Measurements from ENCODE around the gene DOP1A. TPM values are rescaled to one million over a fixed set of nuclear protein-coding genes. Genes with fewer than 3 reads are reported as not detected.
A peak's percentile ranks its signal among the peaks of the same experiment; 100 is the strongest.

The DOP1A gene
- total RNA-seq, 1 donor from 2014 or later = 19.0 TPM

DNA sequence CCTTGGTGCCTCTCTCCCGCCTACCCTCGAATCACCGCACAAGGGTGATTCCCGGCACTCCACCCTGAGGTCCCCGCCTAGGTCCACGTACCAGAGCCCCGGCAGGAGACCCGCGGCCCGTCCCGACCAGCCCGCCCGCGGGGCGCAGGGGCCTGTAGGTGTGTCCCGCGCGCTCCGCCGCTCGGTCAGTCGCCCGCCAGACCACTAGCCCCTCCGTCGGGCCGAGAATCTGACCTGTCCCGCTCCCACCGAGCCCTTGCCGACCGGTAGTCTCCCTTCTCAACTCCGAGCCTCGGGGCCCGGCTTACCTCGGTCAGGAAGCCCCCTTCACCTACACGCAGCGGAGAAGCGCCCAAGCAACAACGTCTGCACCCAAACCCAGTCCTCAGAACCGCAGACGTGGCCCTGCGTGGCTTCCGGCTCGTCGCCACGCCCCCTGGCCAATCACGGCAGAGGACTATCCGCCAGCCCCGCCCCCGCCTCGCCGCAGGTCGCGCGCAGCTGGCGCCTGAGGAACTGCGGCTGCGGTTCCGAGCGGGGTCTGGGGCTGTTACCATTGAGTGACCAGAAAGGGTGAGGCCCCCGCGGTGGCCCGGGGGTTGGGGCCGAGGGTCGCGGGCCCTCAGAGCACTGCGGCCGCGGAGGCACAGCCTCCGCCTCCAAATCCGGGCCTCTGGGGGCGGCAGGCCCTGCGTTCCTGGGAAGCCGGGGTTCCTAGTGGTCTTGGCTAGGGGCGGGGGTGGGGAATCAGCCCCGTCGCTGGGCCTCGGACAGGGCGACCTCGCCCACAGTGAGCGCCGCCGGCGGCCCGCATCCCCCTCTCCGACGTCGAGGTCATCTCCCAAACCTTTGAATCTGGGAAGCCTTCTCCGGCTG lies 125.6 kb downstream of the DOP1A start, which contains the start of the genes PGM3 and RWDD2A:
Gene PGM3 (minus strand): TSS at position 395 of the 876 bp plus-strand sequence. CDS start 2,253 bp downstream, outside the sequence.
Gene RWDD2A (plus strand): TSS at position 487 of the 876 bp plus-strand sequence. CDS start 1,095 bp downstream, outside the sequence.
- Mint-ChIP-seq H3K4me1 (ENCODE audit: low read depth) (peaks cover 68% of the 10 kb centered on the region), H3K9me3 (ENCODE audit: low read depth) (no peaks in the 10 kb centered on the region), H3K36me3 (ENCODE audit: low read depth) (peaks cover 22% of the 10 kb centered on the region), H3K4me3 (ENCODE audit: unreplicated experiment) (peak within 1 kb of the TSS; percentile 98), H3K27me3 (ENCODE audit: low read depth) (no peaks in the 10 kb centered on the region), H3K27ac (ENCODE audit: unreplicated experiment) (peak within 1 kb of the TSS; percentile 99)
- peak; percentile 94 for DNase-seq (ENCODE audit: low spot score)
- TF ChIP-seq CTCF (IDR thresholded peaks at IDR 0.05) = no peak

DNA sequence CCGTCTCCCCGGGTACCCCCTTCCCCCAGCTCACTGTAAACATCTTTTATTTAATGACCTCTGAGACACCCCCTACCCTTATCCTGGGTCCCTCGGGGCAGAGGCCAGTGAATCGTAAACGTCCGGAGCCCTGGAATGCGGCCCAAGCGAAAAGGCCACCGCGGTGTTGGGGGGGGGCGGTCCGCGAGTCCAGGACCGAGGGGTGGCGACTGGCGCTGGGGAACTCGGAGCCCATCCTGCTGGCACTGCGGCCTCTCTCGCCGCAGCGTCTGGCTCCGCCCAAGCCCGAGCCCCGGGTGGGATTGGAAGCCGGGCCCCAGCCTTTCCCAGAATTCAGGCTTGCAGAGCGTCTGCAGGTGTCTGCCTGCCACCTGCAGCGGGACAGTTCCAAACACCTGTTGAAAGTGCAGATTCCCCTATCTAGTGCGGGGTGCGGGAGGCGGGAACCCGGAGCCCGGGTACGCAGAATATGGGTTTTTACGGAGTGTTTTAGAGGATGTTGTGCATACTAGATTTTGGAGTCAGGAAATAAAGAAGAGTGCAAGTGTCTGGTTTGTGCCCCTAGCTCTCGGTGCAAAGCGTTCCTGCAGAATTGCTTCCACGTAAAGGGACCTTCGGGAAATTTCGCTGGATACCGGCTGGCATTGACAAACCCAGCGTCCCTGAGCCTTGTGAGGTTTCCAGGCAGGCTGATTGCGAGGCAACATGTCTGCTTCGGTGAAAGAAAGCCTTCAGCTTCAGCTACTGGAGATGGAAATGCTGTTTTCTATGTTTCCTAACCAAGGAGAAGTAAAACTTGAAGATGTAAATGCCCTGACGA lies 126.5 kb downstream of the DOP1A start:
- Mint-ChIP-seq H3K4me3 (ENCODE audit: unreplicated experiment) (peak overlapping the region; percentile 98), H3K27ac (ENCODE audit: unreplicated experiment) (peak overlapping the region; percentile 66)
- no peak for DNase-seq (ENCODE audit: low spot score)

DNA sequence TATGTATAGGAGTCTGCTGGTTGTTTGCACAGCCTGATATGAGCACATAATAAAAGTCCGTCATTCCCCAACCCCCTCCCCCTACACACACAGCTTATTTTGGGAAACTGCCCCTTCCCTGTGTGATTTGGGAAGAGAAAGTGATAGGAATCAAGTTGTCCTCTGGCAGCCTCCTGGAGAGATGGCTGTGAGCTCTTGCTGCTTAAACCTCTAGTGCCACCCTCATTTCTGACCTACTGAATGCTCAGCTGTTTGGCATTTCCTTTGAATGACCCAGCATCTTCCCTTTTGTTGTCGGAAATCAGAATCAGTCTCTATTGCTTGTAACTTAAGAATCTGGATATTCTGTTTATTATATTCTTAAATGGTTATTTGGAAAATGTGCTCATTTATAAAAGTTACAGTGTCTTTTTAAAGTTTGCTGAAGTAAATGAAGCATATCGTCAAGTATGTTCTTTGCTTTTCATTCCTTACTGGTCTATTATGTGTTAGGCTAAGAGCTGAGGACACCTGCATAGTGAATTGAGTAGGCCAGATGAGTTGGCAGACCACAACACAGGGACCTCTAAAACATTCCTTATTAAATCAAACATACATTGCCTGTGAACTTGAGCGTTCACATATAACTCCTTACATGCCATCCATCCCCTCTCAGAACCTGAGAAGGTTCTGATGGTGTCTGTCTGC lies 131.2 kb downstream of the DOP1A start:
- peak overlapping the region; percentile 78 for H3K27ac Mint-ChIP-seq (ENCODE audit: unreplicated experiment)
- H3K36me3 Mint-ChIP-seq (ENCODE audit: low read depth) = peaks cover 3% of the 10 kb centered on the region
- H3K27me3 Mint-ChIP-seq (ENCODE audit: low read depth) = no peaks in the 10 kb centered on the region
- no peak for TF ChIP-seq CTCF (IDR thresholded peaks at IDR 0.05)
- peaks cover 47% of the 10 kb centered on the region for H3K4me1 Mint-ChIP-seq (ENCODE audit: low read depth)
- H3K9me3 Mint-ChIP-seq (ENCODE audit: low read depth) = no peaks in the 10 kb centered on the region
- no peak for DNase-seq (ENCODE audit: low spot score)
- no peak overlapping the region for H3K4me3 Mint-ChIP-seq (ENCODE audit: unreplicated experiment)

More for the DNA sequence above, 126.5 kb downstream of the DOP1A start:
- H3K9me3 Mint-ChIP-seq (ENCODE audit: low read depth) = no peaks in the 10 kb centered on the region
- peaks cover 16% of the 10 kb centered on the region for H3K36me3 Mint-ChIP-seq (ENCODE audit: low read depth)
- H3K4me1 Mint-ChIP-seq (ENCODE audit: low read depth) = peaks cover 70% of the 10 kb centered on the region
- no peaks in the 10 kb centered on the region for H3K27me3 Mint-ChIP-seq (ENCODE audit: low read depth)
- TF ChIP-seq CTCF (IDR thresholded peaks at IDR 0.05) = no peak

DNA sequence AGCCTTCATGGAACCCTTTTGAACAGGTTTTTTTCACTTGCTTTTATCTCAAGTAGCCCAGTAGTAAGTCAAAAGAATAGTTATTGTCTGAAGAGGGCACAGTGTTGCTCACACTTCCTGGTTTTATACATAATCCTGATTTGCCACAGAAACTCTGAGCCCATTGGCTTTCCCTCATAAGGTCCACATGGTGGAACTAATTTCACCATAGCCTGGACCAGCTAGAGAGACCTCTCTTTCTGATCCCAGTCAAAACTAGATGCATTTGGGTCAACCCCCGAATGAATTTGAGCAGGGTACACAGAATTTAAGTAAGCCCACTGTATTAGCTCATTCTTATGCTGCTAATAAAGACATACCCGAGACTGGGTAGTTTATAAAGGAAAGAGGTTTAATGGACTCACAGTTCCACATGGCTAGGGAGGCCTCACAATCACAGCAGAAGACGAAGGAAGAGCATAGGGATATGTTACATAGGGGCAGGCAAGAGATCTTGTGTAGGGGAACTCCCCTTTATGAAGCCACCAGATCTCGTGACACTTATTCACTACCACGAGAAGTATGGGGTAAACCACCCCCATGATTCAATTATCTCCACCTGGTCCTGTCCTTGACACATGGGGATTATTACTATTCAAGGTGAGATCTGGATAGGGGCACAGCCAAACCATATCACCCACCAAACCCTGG lies 131.8 kb downstream of the DOP1A start:
- Mint-ChIP-seq H3K27me3 (ENCODE audit: low read depth) (no peaks in the 10 kb centered on the region), H3K9me3 (ENCODE audit: low read depth) (no peaks in the 10 kb centered on the region), H3K27ac (ENCODE audit: unreplicated experiment) (peak overlapping the region; percentile 39), H3K36me3 (ENCODE audit: low read depth) (peaks cover 3% of the 10 kb centered on the region), H3K4me1 (ENCODE audit: low read depth) (peaks cover 43% of the 10 kb centered on the region), H3K4me3 (ENCODE audit: unreplicated experiment) (no peak overlapping the region)
- no peak for DNase-seq (ENCODE audit: low spot score)
- no peak for TF ChIP-seq CTCF (IDR thresholded peaks at IDR 0.05)

All from chondrocyte (in vitro differentiated cells).